ENCODE results near the gene CRMP1. TPM values are rescaled to one million over a fixed set of nuclear protein-coding genes. Genes with fewer than 3 reads are reported as not detected.

Gene CRMP1
- total RNA-seq, 1 experiment from 2014 or later, result not detected

GRCh38 chr4:5893591-5893990 lies 705 bp upstream of the CRMP1 start:
- POLR2A ChIA-PET, result no interaction called here
- Mint-ChIP-seq H3K9me3 (ENCODE audit: unreplicated experiment) (peaks cover 15% of the 10 kb centered on the region), H3K36me3 (ENCODE audit: insufficient read depth, unreplicated experiment) (peaks cover 4% of the 10 kb centered on the region), H3K27me3 (ENCODE audit: insufficient read depth, unreplicated experiment) (no peaks in the 10 kb centered on the region), H3K4me3 (ENCODE audit: unreplicated experiment) (no peak overlapping the region), H3K27ac (ENCODE audit: low read depth, unreplicated experiment) (no peak overlapping the region), H3K4me1 (ENCODE audit: insufficient read depth, unreplicated experiment) (no peaks in the 10 kb centered on the region)
- CTCF ChIA-PET, result no interaction called here
- no peak for DNase-seq (ENCODE audit: unreplicated experiment)
- TF ChIP-seq CTCF (IDR thresholded peaks at IDR 0.05; ENCODE audit: unreplicated experiment), result no peak
- BruUV-seq (replicated peaks), result no TSS peak
- intact Hi-C loops (cut with micrococcal nuclease), result no loop called here

DNA sequence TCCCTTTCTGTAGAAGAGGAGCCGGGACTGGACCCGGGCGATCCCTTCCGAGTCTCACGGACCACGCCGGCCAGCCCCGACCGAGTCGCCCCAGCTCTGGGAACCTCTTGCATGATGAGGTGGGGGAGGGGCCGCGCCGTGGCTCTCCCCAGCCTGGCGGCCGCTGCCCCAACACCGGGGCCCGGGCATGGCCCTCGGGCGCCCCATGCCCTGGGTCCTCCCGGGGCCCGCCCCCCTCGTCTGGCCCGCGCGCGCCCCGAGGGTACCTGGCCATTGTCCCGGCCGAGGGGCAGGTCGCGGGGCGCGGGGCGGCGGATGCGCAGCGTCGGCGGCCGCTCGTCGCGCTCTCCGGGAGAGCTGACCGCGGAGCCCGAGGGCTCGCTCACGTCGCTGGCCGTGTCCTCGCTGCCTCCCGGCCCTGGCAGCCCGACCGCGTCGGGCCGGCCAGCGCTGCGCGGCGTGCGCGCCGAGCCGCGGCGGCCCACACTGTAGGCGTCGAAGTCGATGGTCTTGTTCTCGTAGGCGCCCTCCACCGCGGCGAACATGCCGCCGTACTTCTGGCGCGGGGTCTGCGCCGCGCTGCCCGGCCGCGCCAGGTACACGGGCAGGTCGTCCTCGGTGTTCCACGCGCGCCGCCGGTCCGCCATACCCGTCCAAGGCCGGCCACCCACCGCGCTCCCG lies 423 bp downstream of the CRMP1 start:
- Mint-ChIP-seq H3K27me3 (ENCODE audit: insufficient read depth, unreplicated experiment) (no peaks in the 10 kb centered on the region), H3K4me3 (ENCODE audit: unreplicated experiment) (no peak overlapping the region), H3K4me1 (ENCODE audit: insufficient read depth, unreplicated experiment) (no peaks in the 10 kb centered on the region), H3K27ac (ENCODE audit: low read depth, unreplicated experiment) (no peak overlapping the region), H3K9me3 (ENCODE audit: unreplicated experiment) (peaks cover 13% of the 10 kb centered on the region), H3K36me3 (ENCODE audit: insufficient read depth, unreplicated experiment) (peaks cover 4% of the 10 kb centered on the region)
- intact Hi-C loops (cut with micrococcal nuclease), result no loop called here
- DNase-seq (ENCODE audit: unreplicated experiment), result no peak
- TF ChIP-seq CTCF (IDR thresholded peaks at IDR 0.05; ENCODE audit: unreplicated experiment), result no peak
- BruUV-seq (replicated peaks), result no TSS peak
- ChIA-PET CTCF (no interaction called here), POLR2A (no interaction called here)

GRCh38 chr4:5891563-5892322 lies 1.1 kb downstream of the CRMP1 start:
- Mint-ChIP-seq H3K9me3 (ENCODE audit: unreplicated experiment) (peaks cover 8% of the 10 kb centered on the region), H3K36me3 (ENCODE audit: insufficient read depth, unreplicated experiment) (peaks cover 4% of the 10 kb centered on the region), H3K27me3 (ENCODE audit: insufficient read depth, unreplicated experiment) (no peaks in the 10 kb centered on the region), H3K4me1 (ENCODE audit: insufficient read depth, unreplicated experiment) (no peaks in the 10 kb centered on the region), H3K27ac (ENCODE audit: low read depth, unreplicated experiment) (no peak overlapping the region), H3K4me3 (ENCODE audit: unreplicated experiment) (no peak overlapping the region)
- ChIA-PET CTCF (interaction anchor here (0.8 kb wide), 1 partner anchor 359 kb away, joined by 3 read pairs; no protein-coding TSS in a partner anchor), POLR2A (no interaction called here)
- intact Hi-C loops (cut with micrococcal nuclease), result no loop called here
- BruUV-seq (replicated peaks), result no TSS peak
- no peak for TF ChIP-seq CTCF (IDR thresholded peaks at IDR 0.05; ENCODE audit: unreplicated experiment)
- DNase-seq (ENCODE audit: unreplicated experiment), result no peak

GRCh38 chr4:5890063-5890727 lies 2.7 kb downstream of the CRMP1 start:
- peaks cover 6% of the 10 kb centered on the region for H3K9me3 Mint-ChIP-seq (ENCODE audit: unreplicated experiment)
- no peak for DNase-seq (ENCODE audit: unreplicated experiment)
- no peak for TF ChIP-seq CTCF (IDR thresholded peaks at IDR 0.05; ENCODE audit: unreplicated experiment)
- H3K36me3 Mint-ChIP-seq (ENCODE audit: insufficient read depth, unreplicated experiment), result peaks cover 4% of the 10 kb centered on the region
- H3K4me1 Mint-ChIP-seq (ENCODE audit: insufficient read depth, unreplicated experiment), result no peaks in the 10 kb centered on the region
- no peak overlapping the region for H3K27ac Mint-ChIP-seq (ENCODE audit: low read depth, unreplicated experiment)
- ChIA-PET POLR2A (no interaction called here), CTCF (no interaction called here)
- H3K4me3 Mint-ChIP-seq (ENCODE audit: unreplicated experiment), result no peak overlapping the region
- no peaks in the 10 kb centered on the region for H3K27me3 Mint-ChIP-seq (ENCODE audit: insufficient read depth, unreplicated experiment)
- BruUV-seq (replicated peaks), result no TSS peak
- intact Hi-C loops (cut with micrococcal nuclease), result no loop called here

Data from MCF 10A (cell line).